ENCODE measurements around the gene CEP85L. TPM values are rescaled to one million over a fixed set of nuclear protein-coding genes. Genes with fewer than 3 reads are reported as not detected.

The CEP85L gene
- total and polyA plus RNA-seq, 2 of the 4 experiments (the other 2 are of a cell fraction) = 2.3 to 25.6 TPM

- DNase-seq (no peak), ATAC-seq (ENCODE audit: low read depth) (no peak)
- Histone ChIP-seq H4K5ac (ENCODE audit: low read depth, low read length) (no peak overlapping the region), H2AFZ (replicated peaks; ENCODE audit: low read length, poor library complexity) (no peak overlapping the region), H3K14ac (replicated peaks; ENCODE audit: low read depth, low read length) (no peak overlapping the region), H3K4ac (ENCODE audit: low read depth, low read length) (no peak overlapping the region), H3K27ac (ENCODE audit: insufficient read depth, low read length) (no peak overlapping the region), H2AK5ac (ENCODE audit: low read depth, low read length) (no peak overlapping the region), H3K4me3 (ENCODE audit: insufficient read depth, low read depth, low read length) (no peak overlapping the region), H2AK9ac (replicated peaks; ENCODE audit: low read depth, low read length, poor library complexity) (no peak overlapping the region), H2BK20ac (ENCODE audit: low read depth, low read length) (no peak overlapping the region), H3K79me1 (ENCODE audit: low read depth in 1 of 2, low read length in 2 of 2) (peaks cover 28 to 34% of the 10 kb centered on the region in 2 experiments), H4K8ac (ENCODE audit: low read depth in 2 of 2, low read length in 2 of 2) (no peak overlapping the region), H3K9ac (ENCODE audit: low read depth, low read length) (no peak overlapping the region), H2BK5ac (ENCODE audit: low read depth, low read length, poor library complexity, severe bottlenecking) (no peak overlapping the region), H4K20me1 (ENCODE audit: insufficient read depth, low read length) (peaks cover 9% of the 10 kb centered on the region; the same call in 1 of the 2 replicates), H3K9me3 (ENCODE audit: control insufficient read depth, insufficient read depth, low read length) (no peaks in the 10 kb centered on the region), H4K91ac (ENCODE audit: insufficient read depth, low read depth, low read length) (no peak overlapping the region), H2BK15ac (ENCODE audit: low read depth, low read length) (no peak overlapping the region), H3K4me1 (ENCODE audit: control insufficient read depth, insufficient read depth, low read length) (peaks cover 5% of the 10 kb centered on the region), H3K23ac (ENCODE audit: low read depth, low read length) (no peak overlapping the region), H3K56ac (ENCODE audit: extremely low read depth, insufficient read depth, low read length) (no peak overlapping the region), H3K36me3 (ENCODE audit: control insufficient read depth, insufficient read depth, low read length) (no peaks in the 10 kb centered on the region), H2BK120ac (ENCODE audit: low read depth, low read length) (no peak overlapping the region), H3K9me1 (ENCODE audit: insufficient read depth, low read length) (no peaks in the 10 kb centered on the region; the same call in 1 of the 2 replicates), H3K27me3 (ENCODE audit: control insufficient read depth, insufficient read depth, low read length) (no peaks in the 10 kb centered on the region), H3K4me2 (ENCODE audit: low read depth, low read length) (no peak overlapping the region), H3K18ac (ENCODE audit: low read depth, low read length) (no peak overlapping the region)
- POLR2A ChIA-PET (ENCODE audit: unreplicated experiment) = interaction anchor here (0.6 kb wide), 1 partner anchor 186 kb away, joined by 4 read pairs; no protein-coding TSS in a partner anchor
- TF ChIP-seq ELK1 (IDR thresholded peaks at IDR 0.05; ENCODE audit: borderline replicate concordance, low read depth, low read length) (no peak), MXI1 (IDR thresholded peaks at IDR 0.05; ENCODE audit: borderline replicate concordance, low read depth, low read length) (no peak), BHLHE40 (IDR thresholded peaks at IDR 0.05; ENCODE audit: low read depth, low read length) (no peak), RCOR1 (IDR thresholded peaks at IDR 0.05; ENCODE audit: insufficient replicate concordance, low read length) (no peak), RFX5 (IDR thresholded peaks at IDR 0.05; ENCODE audit: low read depth, low read length) (no peak), NFE2L2 (IDR thresholded peaks at IDR 0.05; ENCODE audit: low read depth, low read length) (no peak), SMC3 (IDR thresholded peaks at IDR 0.05; ENCODE audit: low read depth, low read length) (no peak), USF2 (IDR thresholded peaks at IDR 0.05; ENCODE audit: low read depth, low read length) (no peak), MAFK (IDR thresholded peaks at IDR 0.05; ENCODE audit: low read depth, low read length) (no peak), POLR2A (IDR thresholded peaks at IDR 0.05; ENCODE audit: low read depth, low read length) (no peak), CHD1 (IDR thresholded peaks at IDR 0.05; ENCODE audit: low read depth, low read length) (no peak), MAZ (IDR thresholded peaks at IDR 0.05; ENCODE audit: borderline replicate concordance, low read depth, low read length) (no peak), FOS (IDR thresholded peaks at IDR 0.05; ENCODE audit: low read depth, low read length) (no peak)
- in situ Hi-C loops (cut with MboI; ENCODE audit: low sequenced_read_pairs) (no loop called here), dilution Hi-C loops (cut with HindIII; ENCODE audit: low sequenced_read_pairs, unreplicated experiment) (no loop called here), intact Hi-C loops (cut with micrococcal nuclease) (no loop called here)
- BruUV-seq (replicated peaks) = no TSS peak
- WGBS, 2 experiments (ENCODE audit: extremely low coverage in 2 of 2, insufficient read length in 1 of 2) = 80% methylated on average over 1 of the region's 1 CpG; no CpG with 5 or more reads in 1 of the 2 experiments
- CTCF ChIA-PET = no interaction called here
Observed at GRCh38 chr6:118594877-118595276, 56.5 kb downstream of the CEP85L start.
